HG03280 (cell line): ENCODE measurements around the gene SPEM1.

ENCODE experiments used
- ATAC-seq: cut with Tn5 transposase; IDR thresholded peaks from one replicate; pipeline ENCODE4 v1.9.1; 2021; ENCODE audit warnings: mild to moderate bottlenecking, moderate library complexity; ENCODE audit not compliant: unreplicated experiment

The SPEM1 gene

GRCh38 chr17:7417056-7417655 is 3.0 kb upstream of the SPEM1 start:
- no peak for ATAC-seq

GRCh38 chr17:7418472-7419152 is 1.5 kb upstream of the SPEM1 start:
- no peak for ATAC-seq

GRCh38 chr17:7421186-7421585 is 1.1 kb downstream of the SPEM1 start:
- no peak for ATAC-seq

- ATAC-seq: no peak
These were observed 3.6 kb downstream of the SPEM1 start for GRCh38 chr17:7423679-7424078.

- no peak for ATAC-seq
These were observed 5.2 kb downstream of the SPEM1 start, which contains the start of gene SPEM2 for GRCh38 chr17:7425316-7425715. TSS of gene SPEM2 (plus strand) at chr17:7425616. CDS start at chr17:7425689, 73 bp downstream.

- ATAC-seq: no peak
These were observed 5.6 kb downstream of the SPEM1 start for GRCh38 chr17:7425756-7426155.

- no peak for ATAC-seq
These were observed 6.2 kb downstream of the SPEM1 start for GRCh38 chr17:7426203-7426863.

GRCh38 chr17:7426896-7427489 is 6.9 kb downstream of the SPEM1 start:
- ATAC-seq: no peak

- ATAC-seq: no peak
These were observed 7.4 kb downstream of the SPEM1 start for GRCh38 chr17:7427549-7427948.

GRCh38 chr17:7428557-7428956 is 8.4 kb downstream of the SPEM1 start, which contains the start of gene SPEM3:
TSS of gene SPEM3 (plus strand) at chr17:7428857. CDS start at chr17:7428903, 46 bp downstream.
- ATAC-seq: no peak

GRCh38 chr17:7429722-7430121 is 9.6 kb downstream of the SPEM1 start:
- ATAC-seq: no peak

- ATAC-seq: no peak
These were observed 11.1 kb downstream of the SPEM1 start for GRCh38 chr17:7431231-7431630.

GRCh38 chr17:7432296-7432695 is 12.2 kb downstream of the SPEM1 start:
- no peak for ATAC-seq

- ATAC-seq: peak; percentile 17
These were observed 15.8 kb downstream of the SPEM1 start for GRCh38 chr17:7435676-7436555.

- ATAC-seq: no peak
These were observed 16.6 kb downstream of the SPEM1 start for GRCh38 chr17:7436556-7437368.

- no peak for ATAC-seq
These were observed 17.3 kb downstream of the SPEM1 start for GRCh38 chr17:7437369-7437863.

GRCh38 chr17:7437950-7438614 is 18.0 kb downstream of the SPEM1 start:
- ATAC-seq: no peak

GRCh38 chr17:7438656-7439460 is 18.7 kb downstream of the SPEM1 start:
- no peak for ATAC-seq
